Vagina (tissue), 2 donors: ENCODE data around the gene KLHL2.

Source experiments
- CTCF ChIP-seq, 3 experiments: fragments of 450-650 bp in 2 of 3; fragments of 200-600 bp in 1 of 3; sonication (generic) in 1 of 3; IDR thresholded peaks; one replicate each; pipeline ENCODE4 v1.5.1; 2017 to 2019; ENCODE audit warnings: antibody characterized with exemption in 3 of 3, mild to moderate bottlenecking in 2 of 3, moderate library complexity in 2 of 3
- POLR2A ChIP-seq, 2 donors: fragments of 450-650 bp; IDR thresholded peaks; one replicate each; pipeline ENCODE4 v1.6.1; 2017; ENCODE audit warnings: antibody characterized with exemption in 2 of 2, mild to moderate bottlenecking in 2 of 2, moderate library complexity in 2 of 2
- POLR2AphosphoS5 ChIP-seq, 2 donors: sonication (generic); formaldehyde crosslinking; IDR thresholded peaks; one replicate each; pipeline ENCODE4 v1.9.0; 2017; ENCODE audit warnings: antibody characterized with exemption in 2 of 2, mild to moderate bottlenecking in 2 of 2, low read depth in 1 of 2; ENCODE audit not compliant: insufficient read depth in 1 of 2

- TF ChIP-seq CTCF (IDR thresholded peaks at IDR 0.05) = no peak
- TF ChIP-seq POLR2AphosphoS5 (IDR thresholded peaks at IDR 0.05; ENCODE audit: insufficient read depth in 1 of 2, low read depth in 1 of 2) = no peak
- no peak for TF ChIP-seq POLR2A (IDR thresholded peaks at IDR 0.05)
Observed at GRCh38 chr4:165158762-165159161, 48.6 kb upstream of the KLHL2 start.
